IPS-15b (cell line): ENCODE measurements around the gene UBE3D.

ENCODE experiments used
- H3K27me3 ChIP-seq: one replicate; pipeline ENCODE4 v1.6.1; 2013; ENCODE audit warnings: low read length; ENCODE audit not compliant: control insufficient read depth, insufficient read depth
- H3K36me3 ChIP-seq: one replicate; pipeline ENCODE4 v1.6.1; 2013; ENCODE audit warnings: low read length; ENCODE audit not compliant: control insufficient read depth, insufficient read depth
- H3K4me1 ChIP-seq: one replicate; pipeline ENCODE4 v1.6.1; 2013; ENCODE audit warnings: mild to moderate bottlenecking, low read length; ENCODE audit not compliant: control insufficient read depth, insufficient read depth
- H3K4me3 ChIP-seq: one replicate; pipeline ENCODE4 v1.5.1; 2013; ENCODE audit warnings: low read depth, low read length
- H3K9ac ChIP-seq: one replicate; pipeline ENCODE4 v1.6.1; 2013; ENCODE audit warnings: low read depth, mild to moderate bottlenecking, low read length
- H3K9me3 ChIP-seq: one replicate; pipeline ENCODE4 v1.6.1; 2013; ENCODE audit warnings: mild to moderate bottlenecking, low read length; ENCODE audit not compliant: control insufficient read depth, insufficient read depth

UBE3D gene

GRCh38 chr6:82878812-82879211, 186.8 kb downstream of the UBE3D start:
- H3K9ac ChIP-seq, result no peak overlapping the region
- H3K27me3 ChIP-seq, result no peaks in the 10 kb centered on the region
- H3K36me3 ChIP-seq, result no peaks in the 10 kb centered on the region
- H3K9me3 ChIP-seq, result no peaks in the 10 kb centered on the region
- no peak overlapping the region for H3K4me3 ChIP-seq
- H3K4me1 ChIP-seq, result no peaks in the 10 kb centered on the region

DNA sequence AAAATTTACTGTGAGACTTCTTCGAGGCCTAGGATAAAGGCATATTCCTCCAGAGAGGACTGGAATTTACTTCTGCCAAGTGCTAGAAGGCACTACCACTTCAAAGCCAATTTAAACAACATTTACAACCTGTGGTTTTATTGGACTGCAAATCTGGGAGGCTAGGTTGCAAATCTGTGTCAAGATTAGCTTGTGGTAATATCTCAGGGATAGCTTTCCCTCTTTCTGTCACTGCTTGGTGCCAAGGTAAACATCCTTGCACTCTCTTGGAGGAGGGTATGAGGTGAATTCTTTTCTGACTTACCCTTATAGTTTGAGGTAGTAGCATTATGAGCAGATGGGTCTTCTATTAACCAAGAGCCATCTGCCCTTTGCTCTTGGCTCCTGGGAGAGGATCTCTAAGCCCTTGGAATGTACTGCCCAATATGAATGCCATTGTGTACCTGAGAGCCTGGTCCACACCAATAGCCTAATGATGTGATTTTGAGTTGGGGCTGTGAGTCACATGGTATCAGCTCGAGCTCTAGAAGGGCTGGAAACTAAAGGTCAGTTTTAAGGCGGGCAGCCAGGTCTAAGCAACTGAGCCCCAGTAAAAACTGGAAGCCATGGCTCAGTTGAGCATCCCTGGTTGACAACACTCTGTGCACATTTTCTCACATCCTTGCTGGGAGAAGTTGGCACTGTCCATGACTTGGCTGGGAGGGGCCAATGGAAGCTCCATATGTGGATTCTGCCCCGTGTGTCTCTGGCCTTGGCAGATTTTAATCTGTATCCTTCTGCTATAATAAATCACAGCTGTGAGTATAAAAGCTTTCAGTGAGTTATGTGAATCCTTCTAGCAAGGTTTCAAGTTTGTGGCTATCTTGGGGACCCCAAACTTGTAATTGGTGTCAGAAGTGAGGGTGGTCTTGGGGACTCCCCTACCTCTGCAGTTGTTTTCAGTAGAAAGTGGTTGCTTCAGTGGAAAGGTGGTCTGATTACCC, 188.1 kb downstream of the UBE3D start:
- no peaks in the 10 kb centered on the region for H3K27me3 ChIP-seq
- H3K4me1 ChIP-seq, result no peaks in the 10 kb centered on the region
- H3K9ac ChIP-seq, result no peak overlapping the region
- H3K9me3 ChIP-seq, result no peaks in the 10 kb centered on the region
- no peak overlapping the region for H3K4me3 ChIP-seq
- no peaks in the 10 kb centered on the region for H3K36me3 ChIP-seq

- H3K9ac ChIP-seq, result no peak overlapping the region
- no peak overlapping the region for H3K4me3 ChIP-seq
Measured at GRCh38 chr6:82875573-82876185, 190.0 kb downstream of the UBE3D start.

GRCh38 chr6:82874867-82875266, 190.8 kb downstream of the UBE3D start:
- no peaks in the 10 kb centered on the region for H3K9me3 ChIP-seq
- H3K4me1 ChIP-seq, result no peaks in the 10 kb centered on the region

More at GRCh38 chr6:82875573-82876185, 190.0 kb downstream of the UBE3D start:
- H3K4me1 ChIP-seq, result no peaks in the 10 kb centered on the region
- H3K36me3 ChIP-seq, result no peaks in the 10 kb centered on the region
- H3K27me3 ChIP-seq, result no peaks in the 10 kb centered on the region
- no peaks in the 10 kb centered on the region for H3K9me3 ChIP-seq

DNA sequence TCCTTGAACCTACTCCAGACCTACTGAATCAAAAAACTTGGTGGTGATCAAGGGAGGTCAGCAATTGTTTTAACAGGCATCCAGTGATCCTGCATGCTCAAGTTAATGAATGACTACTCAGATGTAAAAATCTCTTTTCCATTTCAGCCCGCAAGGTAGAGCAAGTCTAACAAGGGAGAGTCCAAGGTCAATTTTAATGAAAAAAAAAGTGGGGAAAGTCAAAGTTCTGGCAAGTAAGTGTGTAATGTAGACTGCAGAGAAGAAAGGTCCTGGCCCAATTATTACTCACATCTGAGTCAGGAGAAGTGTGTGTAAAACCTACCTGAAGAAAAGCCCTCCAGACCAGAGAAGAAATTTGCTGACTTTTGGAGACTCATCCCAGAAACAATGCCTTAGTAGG, 193.5 kb downstream of the UBE3D start:
- Histone ChIP-seq H3K36me3 (no peaks in the 10 kb centered on the region), H3K27me3 (no peaks in the 10 kb centered on the region), H3K9me3 (no peaks in the 10 kb centered on the region), H3K4me1 (no peaks in the 10 kb centered on the region), H3K4me3 (no peak overlapping the region), H3K9ac (no peak overlapping the region)

More at GRCh38 chr6:82874867-82875266, 190.8 kb downstream of the UBE3D start:
- Histone ChIP-seq H3K9ac (no peak overlapping the region), H3K4me3 (no peak overlapping the region), H3K36me3 (no peaks in the 10 kb centered on the region), H3K27me3 (no peaks in the 10 kb centered on the region)

GRCh38 chr6:82870582-82871172, 195.0 kb downstream of the UBE3D start:
- H3K4me1 ChIP-seq, result no peaks in the 10 kb centered on the region
- no peak overlapping the region for H3K4me3 ChIP-seq
- no peaks in the 10 kb centered on the region for H3K9me3 ChIP-seq

DNA sequence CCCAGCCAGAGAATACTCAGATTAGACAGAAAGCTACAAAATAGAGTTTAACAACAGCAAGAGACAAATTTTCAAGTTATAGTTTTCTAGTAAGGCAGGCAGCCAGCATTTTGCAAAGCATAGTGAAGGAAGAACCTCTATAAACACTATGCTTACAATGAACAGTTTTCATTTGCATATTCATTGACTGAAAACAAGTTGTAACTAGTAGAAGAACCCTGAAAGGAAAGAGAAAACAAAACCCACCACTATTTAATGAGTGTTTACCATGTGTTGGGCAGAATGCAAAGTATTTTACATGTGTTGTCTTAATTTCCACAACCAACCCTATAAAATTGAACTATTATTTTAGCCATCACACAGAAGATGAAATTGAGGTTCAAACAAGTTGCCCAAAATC, 196.1 kb downstream of the UBE3D start:
- Histone ChIP-seq H3K27me3 (no peaks in the 10 kb centered on the region), H3K9me3 (no peaks in the 10 kb centered on the region), H3K4me3 (no peak overlapping the region), H3K36me3 (no peaks in the 10 kb centered on the region), H3K9ac (no peak overlapping the region), H3K4me1 (no peaks in the 10 kb centered on the region)

More at GRCh38 chr6:82870582-82871172, 195.0 kb downstream of the UBE3D start:
- Histone ChIP-seq H3K36me3 (no peaks in the 10 kb centered on the region), H3K9ac (no peak overlapping the region), H3K27me3 (no peaks in the 10 kb centered on the region)

DNA sequence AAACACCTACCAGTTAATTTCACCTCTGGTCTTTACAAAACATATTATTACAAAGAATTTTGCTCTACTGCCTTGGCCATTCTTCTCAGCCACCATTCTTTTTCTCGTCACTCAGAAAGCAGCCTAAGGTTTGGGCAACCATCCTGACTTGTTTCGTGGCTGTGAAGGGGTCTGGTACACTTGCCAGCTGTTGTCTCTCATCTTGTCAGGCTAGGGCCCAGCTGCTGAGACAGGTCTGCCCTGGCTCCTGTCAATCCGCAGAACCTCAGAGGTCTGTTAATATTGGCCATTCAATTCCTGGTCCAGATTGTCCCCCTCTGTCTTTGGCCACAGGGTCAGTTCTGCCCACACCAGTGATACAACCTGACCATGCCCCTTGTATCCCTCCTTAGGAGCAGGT, 197.7 kb downstream of the UBE3D start:
- no peaks in the 10 kb centered on the region for H3K9me3 ChIP-seq
- H3K9ac ChIP-seq, result no peak overlapping the region

DNA sequence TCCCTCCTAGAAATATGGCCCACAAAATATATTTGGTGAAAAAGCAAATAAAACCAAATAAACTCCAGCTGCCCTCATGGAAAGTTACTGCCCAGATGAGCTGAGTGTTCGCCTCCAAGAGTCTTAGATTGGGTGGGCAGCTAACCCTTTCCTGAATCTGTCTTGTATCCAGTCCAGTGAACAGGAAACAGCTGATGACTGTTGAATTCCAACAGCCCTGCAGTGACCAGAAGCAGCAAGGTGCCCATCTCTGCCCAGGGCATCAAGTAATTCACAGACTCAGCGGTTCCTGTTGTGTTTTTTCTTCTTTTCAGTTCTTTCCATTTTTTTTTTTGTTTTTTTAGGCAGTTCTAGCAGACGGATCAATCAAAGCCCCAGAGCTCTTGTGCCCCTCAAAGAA, 199.2 kb downstream of the UBE3D start:
- Histone ChIP-seq H3K9ac (no peak overlapping the region), H3K4me3 (no peak overlapping the region), H3K36me3 (no peaks in the 10 kb centered on the region), H3K27me3 (no peaks in the 10 kb centered on the region), H3K9me3 (no peaks in the 10 kb centered on the region), H3K4me1 (no peaks in the 10 kb centered on the region)

More for the DNA sequence above, 197.7 kb downstream of the UBE3D start:
- no peaks in the 10 kb centered on the region for H3K27me3 ChIP-seq
- no peaks in the 10 kb centered on the region for H3K4me1 ChIP-seq
- H3K36me3 ChIP-seq, result no peaks in the 10 kb centered on the region
- H3K4me3 ChIP-seq, result no peak overlapping the region

DNA sequence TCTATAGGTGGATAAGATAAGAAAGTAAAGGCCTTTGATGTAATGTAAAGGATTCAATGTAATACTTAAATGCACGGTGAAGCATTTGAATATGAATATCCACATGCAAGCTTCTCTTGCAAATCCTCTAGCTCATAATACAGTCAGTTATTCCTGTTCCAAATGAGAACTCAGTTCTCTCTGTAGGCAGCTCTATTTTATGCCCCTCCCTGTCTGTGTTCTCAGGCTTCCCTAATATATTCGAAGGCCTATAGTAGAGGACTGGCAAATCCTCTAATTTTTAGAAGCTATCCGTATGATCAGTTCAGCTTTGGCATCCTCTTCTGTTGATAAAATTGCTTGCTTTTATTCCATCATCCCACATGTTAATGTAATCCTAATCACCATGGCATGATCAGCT, 200.2 kb downstream of the UBE3D start:
- H3K36me3 ChIP-seq, result no peaks in the 10 kb centered on the region
- no peaks in the 10 kb centered on the region for H3K4me1 ChIP-seq
- H3K9me3 ChIP-seq, result no peaks in the 10 kb centered on the region
- H3K4me3 ChIP-seq, result no peak overlapping the region
- no peaks in the 10 kb centered on the region for H3K27me3 ChIP-seq
- H3K9ac ChIP-seq, result no peak overlapping the region

GRCh38 chr6:82863781-82864180, 201.9 kb downstream of the UBE3D start:
- Histone ChIP-seq H3K36me3 (no peaks in the 10 kb centered on the region), H3K4me1 (no peaks in the 10 kb centered on the region), H3K4me3 (no peak overlapping the region), H3K9ac (no peak overlapping the region), H3K27me3 (no peaks in the 10 kb centered on the region), H3K9me3 (no peaks in the 10 kb centered on the region)
